AG04450 (cell line): ENCODE measurements around the gene PTPRJ. TPM values are rescaled to one million over a fixed set of nuclear protein-coding genes. Genes with fewer than 3 reads are reported as not detected.

Experiments used
- CTCF ChIA-PET: fragments of 300-600, 350-600 bp; formaldehyde crosslinking; extraction: SDS; loops from one replicate; lab custom pipeline; 2022; ENCODE audit warnings: antibody characterized with exemption, inconsistent platforms; lab: Charles Lee
- POLR2A ChIA-PET: fragments of 350-600 bp; formaldehyde crosslinking; extraction: SDS; loops from one replicate; lab custom pipeline; 2021; ENCODE audit warnings: antibody characterized with exemption, inconsistent platforms; lab: Yijun Ruan, JAX
- DNase-seq: peaks from one replicate; pipeline ENCODE4 v3.0.0-alpha.2; 2011; ENCODE audit warnings: low read depth, low spot score
- H3K27ac ChIP-seq: one replicate; pipeline ENCODE4 v1.5.1; 2012; ENCODE audit warnings: low read depth, low read length, control low read depth
- H3K27me3 ChIP-seq: one replicate; pipeline ENCODE4 v1.6.0; 2012; ENCODE audit warnings: low read length; ENCODE audit not compliant: control insufficient read depth, insufficient read depth
- H3K4me3 ChIP-seq: 2 replicates; pipeline ENCODE4 v1.5.1; 2011; ENCODE audit warnings: mild to moderate bottlenecking, low read depth, low read length, control low read depth
- H3K9me3 ChIP-seq: 2 replicates; pipeline ENCODE4 v1.5.1; 2012; ENCODE audit warnings: low read length; ENCODE audit not compliant: control insufficient read depth, insufficient read depth
- CTCF ChIP-seq: IDR thresholded peaks from 2 replicates; pipeline ENCODE4 v1.5.1; 2011; ENCODE audit warnings: low read depth, low read length, control low read depth, inconsistent platforms
- polyA plus RNA-seq: library from polyadenylated mRNA; depleted of rRNA; stranded (reverse); fragments of >200 nt; gene quantifications from 2 replicates; pipeline ENCODE4 v1.2.3, GENCODE V29; 2011

Gene PTPRJ
- polyA plus RNA-seq, 1 experiment = 5.2 TPM

- no peak for TF ChIP-seq CTCF
- H3K4me3 ChIP-seq = no peak overlapping the region
- CTCF ChIA-PET = no interaction called here
- POLR2A ChIA-PET = no interaction called here
- DNase-seq = no peak
- no peak overlapping the region for H3K27ac ChIP-seq
- H3K9me3 ChIP-seq = no peaks in the 10 kb centered on the region
- no peaks in the 10 kb centered on the region for H3K27me3 ChIP-seq
Measured at GRCh38 chr11:48031602-48032001, 51.2 kb downstream of the PTPRJ start.

DNA sequence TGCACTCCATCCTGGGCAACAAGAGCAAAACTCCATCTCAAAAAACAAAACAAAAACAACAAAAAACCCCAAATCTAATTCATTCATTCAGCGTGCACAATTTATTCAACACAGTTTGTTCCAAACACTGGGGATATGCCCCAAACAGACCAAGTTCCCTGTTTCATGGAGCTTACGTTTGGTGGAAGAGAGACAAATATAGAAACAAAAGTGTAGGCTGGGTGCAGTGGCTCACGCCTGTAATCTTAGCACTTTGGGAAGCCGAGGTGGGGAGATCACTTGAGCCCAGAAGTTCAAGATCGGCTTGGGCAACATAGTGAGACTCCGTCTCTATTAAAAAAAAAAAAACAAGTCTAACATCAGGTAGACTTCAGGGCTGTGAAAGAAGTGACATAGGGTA is 52.4 kb downstream of the PTPRJ start:
- no peak for TF ChIP-seq CTCF
- H3K4me3 ChIP-seq = no peak overlapping the region
- H3K27ac ChIP-seq = no peak overlapping the region
- DNase-seq = no peak
- ChIA-PET POLR2A (no interaction called here), CTCF (no interaction called here)
- no peaks in the 10 kb centered on the region for H3K27me3 ChIP-seq
- no peaks in the 10 kb centered on the region for H3K9me3 ChIP-seq

GRCh38 chr11:48033918-48034341 is 53.6 kb downstream of the PTPRJ start:
- POLR2A ChIA-PET = no interaction called here
- H3K27ac ChIP-seq = no peak overlapping the region
- CTCF ChIA-PET = interaction anchor here (0.8 kb wide), 1 partner anchor 14 kb away, joined by 3 read pairs; no protein-coding TSS in a partner anchor
- H3K27me3 ChIP-seq = no peaks in the 10 kb centered on the region
- no peak for TF ChIP-seq CTCF
- no peaks in the 10 kb centered on the region for H3K9me3 ChIP-seq
- DNase-seq = no peak
- no peak overlapping the region for H3K4me3 ChIP-seq

- Histone ChIP-seq H3K27me3 (no peaks in the 10 kb centered on the region), H3K27ac (no peak overlapping the region), H3K9me3 (no peaks in the 10 kb centered on the region), H3K4me3 (no peak overlapping the region)
- TF ChIP-seq CTCF = no peak
- CTCF ChIA-PET = interaction anchor here (0.6 to 1.9 kb wide), 2 partner anchors 74 to 112 kb away, joined by 3 to 5 read pairs; no protein-coding TSS in a partner anchor
- POLR2A ChIA-PET = no interaction called here
- no peak for DNase-seq
Measured at GRCh38 chr11:48034926-48035871, 54.8 kb downstream of the PTPRJ start.

DNA sequence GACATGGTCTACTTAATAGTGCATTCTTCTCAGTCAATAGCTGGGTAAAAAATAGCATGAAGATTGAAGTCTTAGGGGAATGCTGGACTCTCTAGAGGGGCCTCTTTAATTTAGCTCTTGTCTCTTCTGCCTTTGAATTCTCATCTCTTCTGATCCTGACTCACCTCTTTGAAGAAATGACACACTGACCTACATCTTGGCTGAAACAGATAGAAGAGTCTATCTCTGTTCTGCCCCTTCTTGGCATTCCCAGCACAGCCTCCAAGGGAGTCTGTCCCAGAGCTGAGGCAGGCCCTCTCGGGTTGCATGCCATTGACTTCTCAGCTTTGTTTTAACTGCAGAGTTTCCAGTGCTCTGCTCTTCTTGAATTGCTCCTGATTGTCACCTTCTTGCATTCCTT is 55.7 kb downstream of the PTPRJ start:
- Histone ChIP-seq H3K27ac (no peak overlapping the region), H3K4me3 (no peak overlapping the region), H3K27me3 (no peaks in the 10 kb centered on the region), H3K9me3 (no peaks in the 10 kb centered on the region)
- DNase-seq = no peak
- ChIA-PET POLR2A (interaction anchor here (1.3 kb wide), 1 partner anchor 20 kb away, joined by 3 read pairs; no protein-coding TSS in a partner anchor), CTCF (interaction anchor here (1.0 to 1.9 kb wide), 2 partner anchors 20 to 73 kb away, joined by 3 to 5 read pairs; no protein-coding TSS in a partner anchor)
- TF ChIP-seq CTCF = no peak
